Measurements from ENCODE around the gene EPHA7. TPM values are rescaled to one million over a fixed set of nuclear protein-coding genes. Genes with fewer than 3 reads are reported as not detected.

Gene EPHA7
- total RNA-seq, 1 experiment from 2014 or later: 9.5 TPM

DNA sequence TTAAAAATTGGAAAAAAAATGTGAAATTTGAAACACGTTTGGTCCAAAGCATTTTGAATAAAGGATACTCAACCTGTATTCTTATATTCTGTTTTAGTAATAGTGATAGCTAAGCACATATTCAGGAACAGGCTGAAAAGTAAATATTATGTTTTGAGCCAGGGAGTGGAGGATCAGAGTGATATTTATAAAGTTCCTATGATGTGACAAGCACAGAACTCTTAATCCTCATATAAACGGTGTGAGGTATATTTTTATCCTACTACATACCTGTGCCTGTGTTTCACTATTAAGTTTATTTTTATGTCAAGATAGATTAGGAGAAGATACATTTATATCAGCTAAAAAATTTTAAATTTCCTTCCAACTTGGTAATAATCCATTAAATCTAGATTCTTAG, 225.5 kb downstream of the EPHA7 start:
- H3K4me3 Mint-ChIP-seq: no peak overlapping the region
- Histone ChIP-seq H3K4ac (ENCODE audit: low read depth, low read length) (no peak overlapping the region), H3K79me1 (ENCODE audit: insufficient read depth, low read depth, low read length, poor library complexity, severe bottlenecking) (no peaks in the 10 kb centered on the region), H4K20me1 (ENCODE audit: control insufficient read depth, insufficient read depth, insufficient read length) (no peaks in the 10 kb centered on the region), H3K27me3 (ENCODE audit: insufficient read depth, low read length) (no peaks in the 10 kb centered on the region), H3K4me2 (ENCODE audit: insufficient read depth, insufficient read length, low read length) (no peak overlapping the region), H3K18ac (ENCODE audit: insufficient read length, low read depth, low read length) (no peak overlapping the region), H2BK12ac (ENCODE audit: insufficient read length, low read depth, low read length) (no peak overlapping the region), H4K91ac (ENCODE audit: insufficient read length, low read depth, low read length) (no peak overlapping the region), H3K23me2 (ENCODE audit: insufficient read length, low read depth, low read length, poor library complexity, severe bottlenecking) (no peaks in the 10 kb centered on the region), H3K9ac (ENCODE audit: extremely low read depth, insufficient read length, low read length) (no peak overlapping the region), H4K5ac (ENCODE audit: insufficient read length, low read depth, low read length) (no peak overlapping the region), H3K56ac (ENCODE audit: insufficient read length, low read depth, low read length) (no peak overlapping the region), H2AK5ac (ENCODE audit: insufficient read length, low read length) (no peak overlapping the region), H2BK15ac (ENCODE audit: low read depth, low read length) (no peak overlapping the region), H2BK5ac (ENCODE audit: insufficient read length, low read length) (no peak overlapping the region), H3K14ac (ENCODE audit: insufficient read depth, low read length) (no peak overlapping the region), H3K23ac (ENCODE audit: insufficient read length, low read depth, low read length) (no peak overlapping the region), H2BK20ac (ENCODE audit: low read depth, low read length, poor library complexity, severe bottlenecking) (no peak overlapping the region), H3T11ph (ENCODE audit: low read length) (no peak overlapping the region), H3K79me2 (ENCODE audit: insufficient read depth, low read length) (no peaks in the 10 kb centered on the region), H3K4me1 (ENCODE audit: insufficient read depth, low read length) (no peaks in the 10 kb centered on the region), H2BK120ac (ENCODE audit: low read depth, low read length, poor library complexity, severe bottlenecking) (no peak overlapping the region), H2AFZ (ENCODE audit: low read length) (no peak overlapping the region), H3K27ac (ENCODE audit: insufficient read length, low read depth, low read length) (no peak overlapping the region), H4K8ac (replicated peaks; ENCODE audit: insufficient read length, low read depth, low read length) (no peak overlapping the region), H3K9me3 (ENCODE audit: control insufficient read depth, low read depth, low read length) (no peaks in the 10 kb centered on the region)
- H3K4me1 Mint-ChIP-seq: no peaks in the 10 kb centered on the region
- no peaks in the 10 kb centered on the region for H3K27me3 Mint-ChIP-seq (ENCODE audit: low read depth)
- no peak for DNase-seq
- peaks cover 9 to 12% of the 10 kb centered on the region in 2 experiments for H3K9me3 Mint-ChIP-seq
- no CpG with 5 or more reads among the region's 2 CpGs for WGBS (ENCODE audit: extremely low coverage, insufficient read length, low lambda C conversion rate)
- H3K36me3 Mint-ChIP-seq (ENCODE audit: insufficient read depth in 1 of 3, low read depth in 3 of 3): peaks cover 5 to 14% (median 12%) of the 10 kb centered on the region in 3 experiments
- no peak overlapping the region for H3K27ac Mint-ChIP-seq
- TF ChIP-seq, protein P1, sequence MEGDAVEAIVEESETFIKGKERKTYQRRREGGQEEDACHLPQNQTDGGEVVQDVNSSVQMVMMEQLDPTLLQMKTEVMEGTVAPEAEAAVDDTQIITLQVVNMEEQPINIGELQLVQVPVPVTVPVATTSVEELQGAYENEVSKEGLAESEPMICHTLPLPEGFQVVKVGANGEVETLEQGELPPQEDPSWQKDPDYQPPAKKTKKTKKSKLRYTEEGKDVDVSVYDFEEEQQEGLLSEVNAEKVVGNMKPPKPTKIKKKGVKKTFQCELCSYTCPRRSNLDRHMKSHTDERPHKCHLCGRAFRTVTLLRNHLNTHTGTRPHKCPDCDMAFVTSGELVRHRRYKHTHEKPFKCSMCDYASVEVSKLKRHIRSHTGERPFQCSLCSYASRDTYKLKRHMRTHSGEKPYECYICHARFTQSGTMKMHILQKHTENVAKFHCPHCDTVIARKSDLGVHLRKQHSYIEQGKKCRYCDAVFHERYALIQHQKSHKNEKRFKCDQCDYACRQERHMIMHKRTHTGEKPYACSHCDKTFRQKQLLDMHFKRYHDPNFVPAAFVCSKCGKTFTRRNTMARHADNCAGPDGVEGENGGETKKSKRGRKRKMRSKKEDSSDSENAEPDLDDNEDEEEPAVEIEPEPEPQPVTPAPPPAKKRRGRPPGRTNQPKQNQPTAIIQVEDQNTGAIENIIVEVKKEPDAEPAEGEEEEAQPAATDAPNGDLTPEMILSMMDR (conservative IDR thresholded peaks at IDR 0.05): no peak

Data from H9 (cell line).